ENCODE measurements around the gene BCKDHA.
"Not testable (repeated sequence)": the region's sequence is repeated elsewhere in the genome, so short reads cannot be mapped to it uniquely, and the experiment has no call there.

Gene BCKDHA

GRCh38 chr19:41426952-41427646, 29.5 kb downstream of the BCKDHA start, which contains the start of gene B3GNT8:
TSS of gene B3GNT8 (minus strand) at chr19:41427374. CDS start at chr19:41426778, 596 bp downstream.
- DNase-seq: peak; percentile 74

- DNase-seq: peak; percentile 51
These were observed 30.2 kb downstream of the BCKDHA start for GRCh38 chr19:41427647-41428480.

GRCh38 chr19:41428481-41428859, 30.9 kb downstream of the BCKDHA start:
- no peak for DNase-seq

GRCh38 chr19:41430922-41431321, 33.3 kb downstream of the BCKDHA start:
- no peak for DNase-seq

GRCh38 chr19:41431426-41432386, 34.1 kb downstream of the BCKDHA start:
- peak; percentile 49 for DNase-seq

- no peak for DNase-seq
These were observed 35.6 kb downstream of the BCKDHA start for GRCh38 chr19:41433171-41433570.

GRCh38 chr19:41434450-41434849, 36.8 kb downstream of the BCKDHA start:
- no peak for DNase-seq

GRCh38 chr19:41435376-41435775, 37.8 kb downstream of the BCKDHA start:
- not testable (repeated sequence) for DNase-seq

GRCh38 chr19:41435936-41436673, 38.5 kb downstream of the BCKDHA start:
- no peak for DNase-seq

GRCh38 chr19:41436674-41436951, 39.0 kb downstream of the BCKDHA start:
- no peak for DNase-seq

GRCh38 chr19:41437944-41438574, 40.4 kb downstream of the BCKDHA start:
- DNase-seq: no peak

- peak; percentile 100 for DNase-seq
These were observed 42.0 kb downstream of the BCKDHA start, which contains the start of gene DMAC2 for GRCh38 chr19:41439441-41440222. TSS of gene DMAC2 (minus strand) at chr19:41439912. CDS start at chr19:41439899, 13 bp downstream.

GRCh38 chr19:41441321-41441945, 43.8 kb downstream of the BCKDHA start:
- DNase-seq: no peak

GRCh38 chr19:41442473-41443355, 45.1 kb downstream of the BCKDHA start, which contains the start of gene ERICH4:
TSS of gene ERICH4 (plus strand) at chr19:41443156. CDS start at chr19:41443170, 14 bp downstream.
- DNase-seq: no peak

- DNase-seq: no peak
These were observed 46.3 kb downstream of the BCKDHA start for GRCh38 chr19:41443813-41444455.

GRCh38 chr19:41445575-41445974, 48.0 kb downstream of the BCKDHA start:
- no peak for DNase-seq

- DNase-seq: no peak
These were observed 50.2 kb downstream of the BCKDHA start for GRCh38 chr19:41447732-41448332.

Data from hematopoietic multipotent progenitor cell treated with erythropoietin and hydrocortisone succinate and interleukin-3 and kit ligand, for 8 days (in vitro differentiated cells).